ENCODE measurements around the gene TFF1.
"Not testable (repeated sequence)": the region's sequence is repeated elsewhere in the genome, so short reads cannot be mapped to it uniquely, and the experiment has no call there.

The TFF1 gene

GRCh38 chr21:42413093-42413492, 46.8 kb upstream of the TFF1 start:
- TF ChIP-seq, protein P1, sequence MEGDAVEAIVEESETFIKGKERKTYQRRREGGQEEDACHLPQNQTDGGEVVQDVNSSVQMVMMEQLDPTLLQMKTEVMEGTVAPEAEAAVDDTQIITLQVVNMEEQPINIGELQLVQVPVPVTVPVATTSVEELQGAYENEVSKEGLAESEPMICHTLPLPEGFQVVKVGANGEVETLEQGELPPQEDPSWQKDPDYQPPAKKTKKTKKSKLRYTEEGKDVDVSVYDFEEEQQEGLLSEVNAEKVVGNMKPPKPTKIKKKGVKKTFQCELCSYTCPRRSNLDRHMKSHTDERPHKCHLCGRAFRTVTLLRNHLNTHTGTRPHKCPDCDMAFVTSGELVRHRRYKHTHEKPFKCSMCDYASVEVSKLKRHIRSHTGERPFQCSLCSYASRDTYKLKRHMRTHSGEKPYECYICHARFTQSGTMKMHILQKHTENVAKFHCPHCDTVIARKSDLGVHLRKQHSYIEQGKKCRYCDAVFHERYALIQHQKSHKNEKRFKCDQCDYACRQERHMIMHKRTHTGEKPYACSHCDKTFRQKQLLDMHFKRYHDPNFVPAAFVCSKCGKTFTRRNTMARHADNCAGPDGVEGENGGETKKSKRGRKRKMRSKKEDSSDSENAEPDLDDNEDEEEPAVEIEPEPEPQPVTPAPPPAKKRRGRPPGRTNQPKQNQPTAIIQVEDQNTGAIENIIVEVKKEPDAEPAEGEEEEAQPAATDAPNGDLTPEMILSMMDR (IDR thresholded peaks at IDR 0.05) = no peak
- Mint-ChIP-seq H3K9me3 (no peaks in the 10 kb centered on the region), H3K4me3 (no peak overlapping the region), H3K27me3 (ENCODE audit: low read depth, poor library complexity) (peaks cover 21% of the 10 kb centered on the region), H3K27ac (no peak overlapping the region), H3K4me1 (peaks cover 17% of the 10 kb centered on the region), H3K36me3 (ENCODE audit: low read depth) (no peaks in the 10 kb centered on the region)
- no peak for DNase-seq

DNA sequence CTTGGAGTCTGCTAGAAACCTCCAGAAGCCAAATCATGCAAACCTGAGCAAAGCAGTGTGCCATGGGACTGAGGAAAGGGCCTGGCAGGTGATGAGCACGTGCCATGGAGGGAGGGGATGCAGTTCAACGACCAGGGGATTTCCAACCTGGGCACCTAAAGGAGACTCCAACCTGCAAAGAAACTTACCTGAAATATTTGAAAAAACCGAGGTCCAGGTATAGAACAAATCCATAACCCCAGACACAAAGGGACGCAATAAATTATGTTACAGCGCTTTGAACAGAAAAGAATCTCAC, 46.2 kb upstream of the TFF1 start:
- Mint-ChIP-seq H3K27me3 (ENCODE audit: low read depth, poor library complexity) (peaks cover 20% of the 10 kb centered on the region), H3K36me3 (ENCODE audit: low read depth) (no peaks in the 10 kb centered on the region), H3K9me3 (no peaks in the 10 kb centered on the region), H3K27ac (no peak overlapping the region), H3K4me3 (no peak overlapping the region), H3K4me1 (peaks cover 17% of the 10 kb centered on the region)
- TF ChIP-seq, protein P1 (IDR thresholded peaks at IDR 0.05) = no peak
- DNase-seq = no peak

- Mint-ChIP-seq H3K36me3 (ENCODE audit: low read depth) (no peaks in the 10 kb centered on the region), H3K4me3 (no peak overlapping the region), H3K4me1 (peaks cover 17% of the 10 kb centered on the region), H3K9me3 (no peaks in the 10 kb centered on the region), H3K27ac (no peak overlapping the region), H3K27me3 (ENCODE audit: low read depth, poor library complexity) (peaks cover 20% of the 10 kb centered on the region)
- no peak for DNase-seq
- TF ChIP-seq, protein P1 (IDR thresholded peaks at IDR 0.05) = no peak
Measured at GRCh38 chr21:42411891-42412635, 45.7 kb upstream of the TFF1 start.

GRCh38 chr21:42411197-42411869, 45.0 kb upstream of the TFF1 start:
- DNase-seq = no peak
- Mint-ChIP-seq H3K36me3 (ENCODE audit: low read depth) (no peaks in the 10 kb centered on the region), H3K27me3 (ENCODE audit: low read depth, poor library complexity) (peaks cover 17% of the 10 kb centered on the region), H3K4me3 (no peak overlapping the region), H3K4me1 (peaks cover 17% of the 10 kb centered on the region), H3K27ac (no peak overlapping the region), H3K9me3 (no peaks in the 10 kb centered on the region)
- TF ChIP-seq, protein P1 (IDR thresholded peaks at IDR 0.05) = no peak

GRCh38 chr21:42409366-42409765, 43.0 kb upstream of the TFF1 start:
- H3K4me3 Mint-ChIP-seq = no peak overlapping the region
- H3K36me3 Mint-ChIP-seq (ENCODE audit: low read depth) = no peaks in the 10 kb centered on the region
- H3K27ac Mint-ChIP-seq = no peak overlapping the region
- TF ChIP-seq, protein P1 (IDR thresholded peaks at IDR 0.05) = no peak
- DNase-seq = no peak
- H3K4me1 Mint-ChIP-seq = peaks cover 6% of the 10 kb centered on the region
- H3K27me3 Mint-ChIP-seq (ENCODE audit: low read depth, poor library complexity) = peaks cover 17% of the 10 kb centered on the region
- no peaks in the 10 kb centered on the region for H3K9me3 Mint-ChIP-seq

GRCh38 chr21:42408718-42409117, 42.4 kb upstream of the TFF1 start:
- not testable (repeated sequence) for H3K36me3 Mint-ChIP-seq (ENCODE audit: low read depth); H3K27ac Mint-ChIP-seq; H3K4me3 Mint-ChIP-seq; H3K9me3 Mint-ChIP-seq; H3K4me1 Mint-ChIP-seq; DNase-seq
- H3K27me3 Mint-ChIP-seq (ENCODE audit: low read depth, poor library complexity) = peaks cover 11% of the 10 kb centered on the region

All from nephron progenitor cell (in vitro differentiated cells).